GOT3 (cell line): ENCODE results near the gene ADAP1.

Experiments
- DNase-seq: peaks from one replicate; lab custom pipeline; 2025; ENCODE audit warnings: mixed read lengths; lab: John Stamatoyannopoulos, UW

The ADAP1 gene

GRCh38 chr7:988426-988911 is 34.0 kb upstream of the ADAP1 start:
- no peak for DNase-seq

DNA sequence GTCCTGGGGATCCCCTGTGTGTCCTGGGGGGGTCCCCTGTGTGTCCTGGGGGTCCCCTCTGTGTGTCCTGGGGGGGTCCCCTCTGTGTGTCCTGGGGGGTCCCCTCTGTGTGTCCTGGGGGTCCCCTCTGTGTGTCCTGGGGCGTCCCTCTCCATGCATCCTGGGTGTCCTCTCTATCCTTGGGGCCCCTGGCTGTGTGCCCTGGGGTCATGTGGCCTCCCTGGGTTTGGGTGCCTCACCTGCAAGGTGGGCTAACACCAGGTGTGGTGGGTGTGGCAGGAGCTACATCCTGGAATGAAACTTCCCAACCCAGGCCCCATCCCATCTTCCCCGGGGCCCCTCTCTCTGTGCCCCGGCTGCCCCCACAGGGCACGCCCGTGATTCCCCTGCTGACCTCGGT is 33.4 kb upstream of the ADAP1 start:
- DNase-seq: no peak

DNA sequence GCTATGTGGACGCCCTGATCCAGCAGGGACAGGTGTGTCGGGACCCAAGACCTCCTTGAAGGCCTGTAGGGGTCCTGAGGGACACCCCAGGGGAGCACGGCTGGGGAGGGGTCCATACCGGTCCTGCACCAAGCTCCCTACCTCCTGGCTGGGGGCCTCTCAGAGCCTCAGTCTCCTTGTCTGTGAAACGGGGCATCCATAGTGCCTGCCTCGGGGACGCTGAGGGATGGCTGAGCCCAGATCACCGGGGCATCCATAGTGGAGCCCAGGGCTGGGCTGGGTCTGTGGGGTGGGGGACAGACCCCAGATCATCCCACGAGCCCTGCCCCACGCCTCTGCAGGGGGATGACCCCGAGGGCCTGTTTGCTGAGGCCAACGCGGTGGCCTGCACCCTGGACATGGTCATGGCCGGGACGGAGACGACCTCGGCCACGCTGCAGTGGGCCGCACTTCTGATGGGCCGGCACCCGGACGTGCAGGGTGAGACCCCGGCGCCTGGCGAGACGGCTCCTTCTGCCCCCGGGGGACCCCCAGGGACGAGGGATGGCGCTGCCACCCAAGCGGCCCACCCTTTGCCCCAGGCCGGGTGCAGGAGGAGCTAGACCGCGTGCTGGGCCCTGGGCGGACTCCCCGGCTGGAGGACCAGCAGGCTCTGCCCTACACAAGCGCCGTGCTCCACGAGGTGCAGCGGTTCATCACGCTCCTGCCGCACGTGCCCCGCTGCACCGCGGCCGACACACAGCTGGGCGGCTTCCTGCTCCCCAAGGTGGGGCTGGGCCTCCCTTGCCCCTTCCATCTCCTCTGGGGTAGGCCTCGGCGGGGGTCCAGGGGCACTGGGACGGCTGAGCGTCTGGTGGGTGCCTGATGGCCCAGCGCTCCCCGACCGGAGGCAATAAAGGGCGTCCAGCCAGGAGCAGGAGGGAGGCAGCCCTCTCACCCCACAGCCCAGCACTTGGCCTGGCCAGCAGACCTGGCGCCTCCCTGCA is 32.6 kb upstream of the ADAP1 start:
- DNase-seq: no peak

DNA sequence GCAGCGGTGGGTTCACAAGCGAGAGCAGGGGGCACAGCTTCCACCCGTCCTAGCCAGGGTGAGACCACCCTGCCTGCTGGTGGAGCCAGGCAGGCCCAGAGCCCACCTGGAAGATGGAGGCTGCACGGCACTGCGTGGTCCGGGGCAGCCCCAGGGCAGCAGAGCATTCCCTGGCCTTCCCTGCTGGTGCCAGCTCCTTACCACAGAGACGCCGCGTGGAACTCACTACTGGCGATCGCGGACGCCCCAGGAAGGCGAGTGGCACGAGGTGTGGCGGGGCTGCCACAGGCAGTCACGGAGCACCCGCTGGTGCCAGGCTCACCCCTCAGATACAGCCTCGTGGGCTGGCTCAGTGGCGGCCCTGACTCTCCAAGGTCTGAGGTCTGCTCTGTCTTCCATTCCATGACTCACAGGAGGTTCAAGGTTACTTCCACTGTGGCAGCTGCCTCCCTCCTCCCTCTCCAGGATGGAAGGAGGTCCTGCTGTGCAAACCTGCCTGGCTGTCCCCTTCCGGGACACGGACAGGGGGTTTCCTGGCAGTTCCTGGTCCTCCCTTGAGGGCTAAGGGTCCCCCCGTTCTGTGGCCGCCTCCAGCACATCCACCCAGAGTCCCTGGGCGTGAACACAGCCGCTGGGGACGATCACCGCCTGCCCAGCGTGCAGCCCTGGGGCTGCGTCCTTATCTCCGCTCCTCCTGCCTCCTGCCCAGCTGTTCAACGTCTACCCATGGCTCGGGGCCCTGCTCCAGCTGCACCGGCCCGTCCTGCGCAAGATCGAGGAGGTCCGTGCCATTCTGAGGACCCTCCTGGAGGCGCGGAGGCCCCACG is 31.6 kb upstream of the ADAP1 start:
- DNase-seq: no peak

- no peak for DNase-seq
These were observed 30.6 kb upstream of the ADAP1 start for GRCh38 chr7:985127-985416.

DNA sequence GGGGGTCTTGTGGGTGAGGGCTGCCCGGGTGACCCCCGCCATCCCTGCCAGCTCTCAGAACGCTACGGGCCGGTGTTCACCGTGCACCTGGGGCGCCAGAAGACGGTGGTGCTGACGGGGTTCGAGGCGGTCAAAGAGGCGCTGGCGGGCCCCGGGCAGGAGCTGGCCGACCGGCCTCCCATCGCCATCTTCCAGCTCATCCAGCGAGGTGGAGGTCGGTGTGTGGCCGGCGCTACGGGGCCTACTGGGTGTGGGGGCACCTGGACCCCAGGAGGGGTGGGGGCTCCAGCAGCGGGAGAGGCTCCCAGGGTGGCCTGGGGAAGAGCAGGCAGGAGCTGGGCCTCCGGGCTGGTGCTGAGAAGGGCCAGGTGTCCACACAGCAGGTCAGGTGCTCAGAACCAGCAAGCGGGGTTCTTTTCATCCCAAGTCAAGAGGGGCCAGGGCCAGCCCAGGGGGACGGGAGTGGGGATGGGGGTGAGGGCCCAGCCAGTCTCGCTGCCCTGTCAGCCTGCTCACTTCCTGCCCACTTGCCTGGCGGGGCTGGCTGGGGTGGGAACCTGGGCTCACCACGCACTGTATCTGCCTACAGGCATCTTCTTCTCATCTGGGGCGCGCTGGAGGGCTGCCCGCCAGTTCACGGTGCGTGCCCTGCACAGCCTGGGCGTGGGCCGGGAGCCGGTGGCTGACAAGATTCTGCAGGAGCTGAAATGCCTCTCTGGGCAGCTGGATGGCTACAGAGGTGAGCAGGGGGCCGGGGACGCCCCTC is 30.1 kb upstream of the ADAP1 start:
- DNase-seq: no peak

DNA sequence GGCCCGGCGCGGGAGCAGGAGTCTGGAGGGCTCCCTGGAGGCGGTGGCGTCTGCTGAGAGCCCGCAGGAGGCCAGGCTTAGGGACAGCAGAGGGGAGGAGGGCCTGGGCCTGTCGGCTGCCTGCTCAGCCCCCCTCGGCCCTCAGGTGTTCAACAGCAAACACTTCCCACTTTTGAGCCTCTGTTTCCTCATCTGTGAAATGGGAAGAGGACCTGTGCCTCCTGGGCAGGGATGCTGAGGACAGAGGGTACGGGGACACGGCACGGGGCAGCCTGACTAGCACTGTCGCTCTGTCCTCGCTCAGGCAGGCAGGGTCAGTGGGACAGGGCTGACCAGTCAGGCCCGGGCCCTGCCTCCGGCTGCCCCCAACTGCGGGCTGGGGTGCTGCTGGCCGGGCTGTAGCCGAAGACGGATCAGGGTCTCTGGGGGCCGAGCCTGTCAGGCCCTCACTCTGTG is 29.2 kb upstream of the ADAP1 start:
- no peak for DNase-seq

GRCh38 chr7:983004-983615 is 28.6 kb upstream of the ADAP1 start, which contains the start of gene CYP2W1:
Gene CYP2W1, plus strand, starts transcription at chr7:983181. Its CDS starts 31 bp downstream, at chr7:983212.
- no peak for DNase-seq

DNA sequence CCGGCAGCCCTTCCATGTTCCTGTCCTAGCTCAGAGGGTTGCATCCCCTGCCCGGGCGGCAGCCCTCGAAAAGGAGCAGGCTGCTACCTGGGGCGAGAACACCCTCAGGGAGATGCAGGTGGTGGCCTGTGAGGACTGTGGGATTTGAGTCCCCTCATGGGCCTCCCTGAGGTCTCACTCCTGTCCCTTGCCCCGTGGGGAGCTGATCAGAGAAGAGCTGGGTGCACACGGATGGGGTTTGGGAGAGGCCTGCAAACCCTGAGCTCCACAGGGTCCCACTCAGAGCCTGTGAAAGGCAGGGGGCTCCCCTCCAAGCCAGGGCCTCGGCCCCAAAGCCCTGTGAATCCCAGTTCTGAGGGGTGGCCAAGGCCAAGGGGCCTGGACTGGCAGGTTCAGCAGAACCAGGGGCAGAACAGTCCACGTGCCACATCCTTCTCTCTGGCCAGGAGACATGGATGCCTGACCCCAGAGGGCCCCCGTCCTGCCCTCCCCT is 28.1 kb upstream of the ADAP1 start:
- DNase-seq: no peak

DNA sequence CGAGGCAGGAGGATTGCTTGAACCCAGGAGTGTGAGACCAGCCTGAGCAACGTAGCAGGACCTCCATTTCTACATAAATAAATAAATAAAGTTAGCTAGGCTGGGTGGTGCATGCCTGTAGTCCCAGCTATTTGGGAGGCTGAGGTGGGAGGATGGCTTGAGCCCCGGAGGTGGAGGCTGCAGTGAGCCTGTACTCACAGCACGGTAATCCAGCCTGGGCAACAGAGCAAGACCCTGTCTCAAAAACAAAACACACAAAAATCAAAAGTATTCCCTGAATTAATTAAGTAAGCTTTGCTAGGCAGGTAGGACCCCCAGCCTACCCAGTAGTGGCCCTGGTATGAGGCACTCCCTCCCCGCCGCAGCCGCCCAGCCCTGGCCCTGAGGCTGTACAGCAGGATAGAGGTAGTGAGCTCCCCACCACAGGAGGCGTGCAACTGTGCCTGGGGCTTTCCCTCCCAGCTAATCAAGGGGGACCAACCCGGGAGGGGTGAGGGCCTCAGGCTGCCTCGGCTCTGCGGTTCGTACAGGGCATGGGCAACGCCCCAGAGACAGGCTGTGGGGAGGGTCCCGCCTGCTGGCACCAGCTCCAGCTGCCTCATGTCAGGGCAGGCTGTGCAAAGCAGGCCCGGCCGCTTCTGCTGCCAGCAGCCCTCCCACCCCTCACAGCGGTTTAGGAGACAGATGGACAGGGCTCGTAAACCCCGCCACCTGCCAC is 27.5 kb upstream of the ADAP1 start:
- DNase-seq: no peak

DNA sequence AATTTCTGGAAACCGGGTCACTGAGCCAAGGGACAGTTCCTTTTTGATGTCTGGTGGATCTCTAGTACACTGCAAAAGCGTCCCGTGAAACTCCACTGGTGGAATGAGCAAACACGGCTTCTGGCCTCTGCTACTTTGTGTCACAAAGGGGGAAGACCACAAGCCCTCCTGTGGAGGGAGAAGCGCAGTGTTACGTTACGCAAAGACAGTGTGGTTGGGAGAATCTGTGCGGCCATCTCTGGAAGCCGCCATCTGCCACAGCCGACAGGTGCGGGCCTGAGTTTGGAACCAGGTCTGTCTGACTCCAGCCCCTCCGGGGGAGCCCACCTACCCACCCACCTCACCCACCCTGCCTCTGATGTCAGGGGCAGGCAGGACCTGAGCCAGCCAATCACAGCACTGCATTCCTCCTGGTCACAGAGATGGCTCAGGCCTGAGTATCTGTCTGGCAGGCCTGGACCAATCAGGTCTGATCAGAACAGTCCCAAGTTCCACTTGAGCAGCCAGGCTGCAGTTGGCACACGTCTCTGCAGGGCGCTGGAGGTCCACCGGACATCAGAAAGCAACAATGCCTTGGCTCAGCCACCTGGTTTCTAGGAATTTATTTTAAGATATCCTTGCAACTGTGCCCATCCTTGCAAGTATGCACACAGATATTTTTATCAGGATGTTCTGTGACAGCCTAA is 25.5 kb upstream of the ADAP1 start:
- DNase-seq: no peak

GRCh38 chr7:979151-979550 is 24.7 kb upstream of the ADAP1 start:
- DNase-seq: no peak

GRCh38 chr7:978416-979091 is 24.1 kb upstream of the ADAP1 start:
- DNase-seq: no peak

DNA sequence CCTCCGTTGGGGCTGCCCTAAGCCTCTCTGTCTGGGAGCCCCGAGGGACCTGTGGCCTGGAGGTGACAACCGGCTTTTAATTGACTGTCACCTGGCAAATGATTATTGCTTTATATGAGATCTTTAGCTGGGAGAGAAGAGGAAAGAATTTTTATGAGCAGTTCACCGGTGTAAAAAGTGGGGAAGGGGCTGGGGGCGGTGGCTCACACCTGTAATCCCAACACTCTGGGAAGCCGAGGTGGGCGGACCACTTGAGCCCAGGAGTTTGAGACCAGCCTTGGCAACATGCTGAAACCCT is 23.5 kb upstream of the ADAP1 start:
- no peak for DNase-seq

GRCh38 chr7:977326-978048 is 23.0 kb upstream of the ADAP1 start:
- no peak for DNase-seq

DNA sequence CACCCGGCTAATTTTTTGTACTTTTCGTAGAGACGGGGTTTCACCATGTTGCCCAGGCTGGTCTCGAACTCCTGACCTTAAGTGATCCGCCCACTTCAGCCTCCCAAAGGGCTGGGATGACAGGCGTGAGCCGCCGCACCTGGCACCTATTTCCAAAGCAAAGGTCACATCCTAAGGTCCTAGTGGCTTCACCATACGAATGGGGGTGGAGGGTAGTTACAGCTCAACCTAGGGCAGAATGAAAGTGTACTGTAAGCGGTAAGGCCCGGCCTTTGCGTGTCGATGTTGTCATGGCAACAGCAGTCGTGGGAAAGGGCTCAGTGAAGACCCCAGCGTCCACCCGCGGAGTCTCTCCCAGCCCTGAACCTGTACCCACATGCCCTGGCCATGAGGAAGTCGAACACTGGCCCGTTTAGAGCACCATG is 22.4 kb upstream of the ADAP1 start:
- no peak for DNase-seq

GRCh38 chr7:975702-976473 is 21.4 kb upstream of the ADAP1 start:
- no peak for DNase-seq
